ENCODE data around the gene COL1A2. TPM values are rescaled to one million over a fixed set of nuclear protein-coding genes. Genes with fewer than 3 reads are reported as not detected.
A peak's percentile ranks its signal among the peaks of the same experiment; 100 is the strongest.

The COL1A2 gene
- total RNA-seq (2016; rRNA removed; fragmentation: Illumina TruSeq; extraction: Trizol) (not detected in 2 replicates), polyA plus RNA-seq (2011; rRNA removed) (not detected in 2 replicates), polyA minus RNA-seq (2011; rRNA and poly(A)+ RNA removed; ENCODE audit: low replicate concordance) (0.07 TPM in 1 of 2 replicates, not detected in the other), Bru-seq, nascent RNA (not detected), BruChase-seq, experiment 1, labeled RNA remaining after a 6-hour chase (not detected), BruChase-seq, experiment 2, labeled RNA remaining after a 2-hour chase (percentile 3 among the genes with signal in this experiment)
- total RNA-seq (2016; cell fraction: cytosol; rRNA removed; fragmentation: Illumina TruSeq; extraction: Trizol; ENCODE audit: low read depth): not detected in 2 replicates
- total RNA-seq (2016; cell fraction: insoluble cytoplasmic fraction; rRNA removed; fragmentation: Illumina TruSeq; extraction: Trizol): not detected in 2 replicates
- total RNA-seq (2016; cell fraction: membrane; rRNA removed; fragmentation: Illumina TruSeq; extraction: Trizol): not detected in 2 replicates
- not detected in 2 replicates for total RNA-seq (2016; cell fraction: nucleus; rRNA removed; fragmentation: Illumina TruSeq; extraction: Trizol)
- not detected in 2 replicates for polyA plus RNA-seq (2011; cell fraction: cytosol; rRNA removed)
- polyA plus RNA-seq (2011; cell fraction: nucleus; rRNA removed): not detected in 2 replicates
- polyA plus RNA-seq (2012): not detected in 2 replicates
- polyA plus RNA-seq (2016; cell fraction: cytosol; fragmentation: Illumina TruSeq; extraction: Trizol; ENCODE audit: low read depth): not detected in 2 replicates
- polyA plus RNA-seq (2016; cell fraction: insoluble cytoplasmic fraction; fragmentation: Illumina TruSeq; extraction: Trizol; ENCODE audit: low read depth): not detected in 2 replicates
- polyA plus RNA-seq (2016; cell fraction: membrane; fragmentation: Illumina TruSeq; extraction: Trizol; ENCODE audit: low read depth): not detected in 2 replicates
- not detected in 2 replicates for polyA plus RNA-seq (2016; cell fraction: nucleus; fragmentation: Illumina TruSeq; extraction: Trizol; ENCODE audit: insufficient read depth, low read depth)
- not detected in 2 replicates for polyA minus RNA-seq (2011; cell fraction: cytosol; rRNA and poly(A)+ RNA removed)
- polyA minus RNA-seq (2011; cell fraction: nucleus; rRNA and poly(A)+ RNA removed): not detected in 2 replicates
- long read RNA-seq, experiment 1: 0 reads
- long read RNA-seq, experiment 2: 0 reads

- intact Hi-C loops (cut with micrococcal nuclease; ENCODE audit: unreplicated experiment): loop anchor here (1.0 to 5.0 kb wide), 2 partner anchors 105 to 677 kb away; no protein-coding TSS in a partner anchor
- no peak within 1 kb of the TSS for H3K4me3 ChIP-seq (replicated peaks in 1 of 3; ENCODE audit: insufficient read depth in 1 of 3, low read depth in 2 of 3, low read length in 3 of 3)
- H3K4me2 ChIP-seq (ENCODE audit: low read depth, low read length): no peak within 1 kb of the TSS
- H3K79me2 ChIP-seq (ENCODE audit: insufficient read depth, low read length): no peaks in the 10 kb centered on the region
- no peaks in the 10 kb centered on the region for H3K4me1 ChIP-seq (ENCODE audit: insufficient read depth, low read length)
- no peak; the same call in 2 of the 3 replicates for ATAC-seq
- H2AFZ ChIP-seq (ENCODE audit: low read length): no peak within 1 kb of the TSS
- no peaks in the 10 kb centered on the region; a peak in 1 of 5 replicates for H3K27me3 ChIP-seq (ENCODE audit: control insufficient read depth in 1 of 2, insufficient read depth in 2 of 2, low read length in 2 of 2)
- BruUV-seq (replicated peaks): no TSS peak
- no peak for FAIRE-seq
- ChIA-PET POLR2A (no interaction called here), CTCF (ENCODE audit: low intra/inter-chr PET ratio, low total read pairs) (interaction anchor here (1.5 to 1.6 kb wide), 2 partner anchors 105 kb away, joined by 4 to 12 read pairs; no protein-coding TSS in a partner anchor)
- H3K27ac ChIP-seq (ENCODE audit: extremely low read length, insufficient read depth, low read length): no peak within 1 kb of the TSS
- H3K9me3 ChIP-seq (ENCODE audit: low read length): no peaks in the 10 kb centered on the region
- no peaks in the 10 kb centered on the region for H4K20me1 ChIP-seq (ENCODE audit: insufficient read depth, low read length)
- H3K36me3 ChIP-seq (replicated peaks in 1 of 2; ENCODE audit: control insufficient read depth in 1 of 2, insufficient read depth in 2 of 2, low read length in 2 of 2): no peaks in the 10 kb centered on the region
- no peak for DNase-seq (ENCODE audit: low spot score)
- no peak for TF ChIP-seq TRIM24 (CRISPR knock-in tag; IDR thresholded peaks at IDR 0.05)
- peak in 1 of 2 experiments; percentile 16; a peak in 1 of 4 replicates for TF ChIP-seq REST (IDR thresholded peaks at IDR 0.05; ENCODE audit: borderline replicate concordance in 1 of 2, low read depth in 1 of 2, low read length in 2 of 2)
- H3K9ac ChIP-seq (ENCODE audit: insufficient read depth, low read depth, low read length): no peak within 1 kb of the TSS
- in situ Hi-C loops (cut with HindIII; ENCODE audit: extremely low pct_ligation_motif_present, low pct_unique_long_range_greater_than_20kb): loop anchor here (5.0 kb wide), 1 partner anchor 97 kb away; no protein-coding TSS in a partner anchor
- 53% methylated on average over 25 of the region's 32 CpGs for whole genome bisulfite sequencing (ENCODE audit: low lambda C conversion rate)
Measured at GRCh38 chr7:94394437-94395140, at the start of gene COL1A2. TSS of gene COL1A2 (plus strand) at chr7:94394895. CDS start at chr7:94395032, 137 bp downstream.
